ENCODE data around the gene RPRD1B.

RPRD1B gene, protein sequence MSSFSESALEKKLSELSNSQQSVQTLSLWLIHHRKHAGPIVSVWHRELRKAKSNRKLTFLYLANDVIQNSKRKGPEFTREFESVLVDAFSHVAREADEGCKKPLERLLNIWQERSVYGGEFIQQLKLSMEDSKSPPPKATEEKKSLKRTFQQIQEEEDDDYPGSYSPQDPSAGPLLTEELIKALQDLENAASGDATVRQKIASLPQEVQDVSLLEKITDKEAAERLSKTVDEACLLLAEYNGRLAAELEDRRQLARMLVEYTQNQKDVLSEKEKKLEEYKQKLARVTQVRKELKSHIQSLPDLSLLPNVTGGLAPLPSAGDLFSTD

DNA sequence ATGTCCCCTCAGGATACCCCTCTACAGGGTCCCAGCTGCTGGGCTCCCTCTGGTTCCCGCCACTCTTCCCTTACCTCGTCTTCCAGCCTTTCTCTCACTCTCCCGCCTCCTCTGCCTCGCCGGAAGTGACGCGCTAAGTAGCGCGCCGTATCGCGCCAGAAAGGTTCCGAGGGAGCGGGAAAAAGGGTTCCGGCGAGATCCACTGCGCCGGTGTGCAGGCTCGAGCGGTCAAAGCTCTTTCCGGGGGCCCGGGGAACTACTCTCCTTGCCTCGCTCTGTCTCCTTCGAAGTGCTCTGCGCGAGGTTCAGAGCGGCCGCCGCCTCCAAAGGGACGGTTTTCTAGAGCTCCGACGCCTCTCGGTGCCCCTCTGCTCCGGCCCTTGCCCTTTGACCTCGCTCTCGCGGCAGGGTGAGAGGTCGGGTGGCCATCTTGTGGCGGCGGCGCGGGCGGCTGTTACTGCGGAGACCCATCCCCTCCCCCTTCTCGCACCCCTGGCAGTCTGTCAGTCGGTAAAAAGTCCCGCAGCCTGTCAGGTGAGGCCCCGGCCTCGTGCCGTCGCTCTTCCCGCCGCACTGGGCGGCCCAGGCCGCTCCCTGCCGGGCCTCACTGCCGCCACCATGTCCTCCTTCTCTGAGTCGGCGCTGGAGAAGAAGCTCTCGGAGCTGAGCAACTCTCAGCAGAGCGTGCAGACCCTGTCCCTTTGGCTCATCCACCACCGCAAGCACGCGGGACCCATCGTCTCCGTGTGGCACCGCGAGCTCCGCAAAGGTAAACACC lies at the start of gene RPRD1B, which contains the start of gene TTI1:
Gene RPRD1B, plus strand, starts transcription at position 417 of the 778 bp plus-strand sequence. Its CDS starts 202 bp downstream, at position 619.
Gene TTI1, minus strand, starts transcription at position 127 of the 778 bp plus-strand sequence. CDS start 19,640 bp downstream, outside the sequence.
- peak within 1 kb of the TSS; percentile 65 for H3K4me3 ChIP-seq (ENCODE audit: low read depth, low read length)
- DNase-seq (ENCODE audit: low read depth) = peak; percentile 89
- TF ChIP-seq, protein P1, sequence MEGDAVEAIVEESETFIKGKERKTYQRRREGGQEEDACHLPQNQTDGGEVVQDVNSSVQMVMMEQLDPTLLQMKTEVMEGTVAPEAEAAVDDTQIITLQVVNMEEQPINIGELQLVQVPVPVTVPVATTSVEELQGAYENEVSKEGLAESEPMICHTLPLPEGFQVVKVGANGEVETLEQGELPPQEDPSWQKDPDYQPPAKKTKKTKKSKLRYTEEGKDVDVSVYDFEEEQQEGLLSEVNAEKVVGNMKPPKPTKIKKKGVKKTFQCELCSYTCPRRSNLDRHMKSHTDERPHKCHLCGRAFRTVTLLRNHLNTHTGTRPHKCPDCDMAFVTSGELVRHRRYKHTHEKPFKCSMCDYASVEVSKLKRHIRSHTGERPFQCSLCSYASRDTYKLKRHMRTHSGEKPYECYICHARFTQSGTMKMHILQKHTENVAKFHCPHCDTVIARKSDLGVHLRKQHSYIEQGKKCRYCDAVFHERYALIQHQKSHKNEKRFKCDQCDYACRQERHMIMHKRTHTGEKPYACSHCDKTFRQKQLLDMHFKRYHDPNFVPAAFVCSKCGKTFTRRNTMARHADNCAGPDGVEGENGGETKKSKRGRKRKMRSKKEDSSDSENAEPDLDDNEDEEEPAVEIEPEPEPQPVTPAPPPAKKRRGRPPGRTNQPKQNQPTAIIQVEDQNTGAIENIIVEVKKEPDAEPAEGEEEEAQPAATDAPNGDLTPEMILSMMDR (IDR thresholded peaks at IDR 0.05; ENCODE audit: insufficient read depth, low read depth, low read length, missing control alignments) = no peak

DNA sequence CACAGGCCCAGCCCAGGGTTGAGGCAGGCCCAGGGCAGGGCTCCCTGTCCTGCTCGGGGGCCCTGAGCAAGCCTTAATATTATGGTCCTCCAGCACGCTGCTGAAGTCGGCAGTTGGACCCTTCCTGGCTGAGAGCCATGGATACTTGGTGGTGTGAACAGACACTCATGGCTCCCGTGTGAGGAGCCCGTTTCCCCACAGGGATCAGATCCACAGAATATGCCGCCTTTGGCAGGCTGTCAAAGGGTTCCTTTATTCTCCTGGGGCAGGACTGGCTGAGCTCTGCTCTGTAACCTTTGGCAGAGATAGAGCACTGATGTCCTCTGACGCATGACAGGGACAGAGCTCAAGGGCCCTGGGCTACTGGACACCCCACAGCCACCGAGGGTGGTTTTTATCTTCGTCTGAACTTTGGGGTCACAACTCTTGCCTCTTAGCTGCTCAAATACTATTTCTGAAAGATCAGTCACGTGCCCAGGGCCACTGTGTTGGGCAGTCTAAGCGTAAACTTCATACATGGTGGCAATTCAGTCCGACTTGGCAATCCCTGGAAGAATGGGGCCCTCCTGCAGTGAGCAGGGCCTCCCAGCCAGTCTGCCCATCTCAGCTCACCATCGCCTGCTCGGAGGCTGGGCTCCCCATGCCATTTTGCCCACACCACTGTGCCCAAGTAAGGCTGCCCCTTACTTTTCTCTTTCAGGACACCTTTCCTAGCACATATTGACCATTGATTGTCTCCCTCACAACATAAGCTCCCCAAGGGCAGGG lies 49.3 kb upstream of the RPRD1B start:
- H3K4me3 ChIP-seq (ENCODE audit: low read depth, low read length) = no peak overlapping the region
- TF ChIP-seq, protein P1 (IDR thresholded peaks at IDR 0.05; ENCODE audit: insufficient read depth, low read depth, low read length, missing control alignments) = no peak
- DNase-seq (ENCODE audit: low read depth) = no peak

DNA sequence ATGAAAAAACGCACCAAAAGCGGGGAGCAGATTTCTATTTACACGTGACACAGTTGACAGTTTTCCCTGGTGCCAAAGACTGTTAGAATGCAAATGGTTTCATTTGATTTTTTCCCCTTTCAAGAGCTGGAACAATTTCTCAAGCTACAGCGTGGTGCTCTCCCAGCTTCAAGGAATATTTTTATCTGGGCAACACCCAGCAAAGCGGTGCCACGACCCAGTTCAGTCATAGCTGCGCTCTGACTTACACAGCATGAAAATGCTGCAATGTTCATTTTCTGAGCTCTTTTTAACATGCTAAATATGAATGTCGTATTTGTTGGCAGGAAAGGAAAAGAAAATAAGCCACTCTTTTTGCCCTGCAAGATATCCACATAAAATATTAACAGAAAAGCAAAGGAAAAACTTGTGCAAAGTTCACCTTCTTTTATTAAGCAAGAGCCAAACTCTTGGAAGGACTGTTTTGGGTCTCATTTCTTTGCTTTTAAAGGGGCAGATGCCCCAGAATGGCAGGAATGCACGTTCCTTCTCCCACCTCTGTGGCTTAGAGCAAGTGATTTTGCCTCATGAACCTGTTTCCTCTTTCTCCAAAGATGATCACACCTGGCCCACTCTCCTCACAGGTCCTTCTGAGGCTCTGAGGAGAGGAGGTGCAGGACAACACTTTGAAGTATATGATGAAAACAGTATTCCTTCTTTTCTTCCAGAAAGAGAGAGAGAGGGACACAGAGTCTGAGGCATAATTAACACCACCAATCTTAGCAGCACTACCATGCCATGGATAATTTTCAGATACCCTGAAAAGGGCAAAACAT lies 47.3 kb upstream of the RPRD1B start:
- H3K4me3 ChIP-seq (ENCODE audit: low read depth, low read length) = no peak overlapping the region
- DNase-seq (ENCODE audit: low read depth) = no peak
- TF ChIP-seq, protein P1 (IDR thresholded peaks at IDR 0.05; ENCODE audit: insufficient read depth, low read depth, low read length, missing control alignments) = no peak

DNA sequence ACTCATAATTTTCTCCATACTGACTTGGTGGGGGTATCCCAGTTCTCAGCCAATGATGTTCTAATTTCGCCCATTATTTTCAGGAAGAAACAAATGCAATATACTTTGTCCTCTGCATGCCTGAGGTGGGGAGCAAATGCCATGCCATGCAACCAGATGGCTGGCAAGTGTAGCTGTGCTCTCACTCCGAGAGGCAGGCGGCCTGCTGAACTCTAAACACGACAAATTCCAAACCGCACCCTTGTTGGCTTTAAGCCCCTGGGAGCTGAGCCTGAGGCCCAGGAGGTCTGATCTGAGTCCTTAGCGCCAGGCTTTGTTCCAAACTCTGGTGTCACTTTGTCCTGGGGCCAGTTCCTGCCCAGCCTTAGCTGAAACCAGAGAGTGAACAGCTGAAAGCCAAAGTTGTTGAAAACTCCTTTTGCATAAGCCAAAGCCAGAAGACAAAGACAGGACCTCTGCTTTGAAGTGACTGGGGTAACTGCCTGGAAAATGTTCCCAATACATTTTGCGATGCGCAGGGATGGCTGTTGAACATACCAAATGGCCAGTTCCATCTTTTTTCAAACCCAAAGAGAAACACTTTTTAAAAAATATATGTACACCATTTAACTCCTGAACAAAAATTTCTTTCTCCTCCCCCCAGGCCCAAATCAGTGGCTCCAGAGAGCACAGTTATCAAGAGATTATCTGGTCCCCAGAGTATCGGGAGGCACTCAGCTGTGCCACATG lies 46.5 kb upstream of the RPRD1B start:
- DNase-seq (ENCODE audit: low read depth) = no peak
- TF ChIP-seq, protein P1 (IDR thresholded peaks at IDR 0.05; ENCODE audit: insufficient read depth, low read depth, low read length, missing control alignments) = no peak

DNA sequence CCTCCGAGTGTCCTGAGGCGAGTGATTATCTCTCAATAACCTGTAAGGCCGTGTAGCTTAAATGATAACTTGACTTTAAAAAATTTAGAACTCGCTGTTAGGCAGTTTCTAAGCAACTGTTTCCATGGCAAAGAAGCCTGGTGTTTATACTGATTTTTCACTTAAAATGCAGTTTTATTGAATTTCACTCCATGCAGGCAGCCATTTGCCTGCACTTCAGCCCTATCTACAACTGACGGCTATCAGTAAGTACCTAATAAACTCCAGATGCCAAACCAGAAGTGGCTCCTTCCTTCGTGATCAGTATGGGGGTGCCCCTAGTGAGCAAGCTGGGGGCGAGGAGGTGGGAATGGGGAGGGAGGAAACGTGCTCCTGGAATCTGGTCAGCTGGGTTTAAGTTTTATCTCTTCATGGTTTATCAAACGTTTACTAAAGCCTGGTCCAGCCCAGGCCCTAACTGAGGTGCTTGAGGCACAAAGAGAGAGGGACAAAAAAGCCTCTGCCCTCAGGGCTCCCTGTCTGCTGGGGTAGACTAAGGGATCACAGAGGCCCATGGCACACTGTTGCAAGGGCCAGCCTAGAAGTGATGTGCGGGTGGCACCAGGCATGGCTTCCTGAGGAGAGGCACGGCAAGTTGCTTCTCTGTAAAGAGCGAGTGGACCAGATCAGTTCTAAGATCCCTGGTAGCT lies 45.8 kb upstream of the RPRD1B start:
- no peak for DNase-seq (ENCODE audit: low read depth)
- no peak overlapping the region for H3K4me3 ChIP-seq (ENCODE audit: low read depth, low read length)
- TF ChIP-seq, protein P1 (IDR thresholded peaks at IDR 0.05; ENCODE audit: insufficient read depth, low read depth, low read length, missing control alignments) = no peak

More for the DNA sequence above, 46.5 kb upstream of the RPRD1B start:
- no peak overlapping the region for H3K4me3 ChIP-seq (ENCODE audit: low read depth, low read length)

All from GM12865 (cell line).